PC-9 (cell line): ENCODE data around the gene CCDC69.

Source experiments
- EZH2 ChIP-seq: fragments of 200-600 bp; sonication (generic); IDR thresholded peaks from 2 replicates; pipeline ENCODE4 v1.8.0; 2017; ENCODE audit warnings: antibody characterized with exemption, low read depth
- TF ChIP-seq, protein P1 (sequence below): fragments of 200-600 bp; sonication (generic); conservative IDR thresholded peaks from 2 replicates; pipeline ENCODE4 v1.6.1; 2017; ENCODE audit warnings: mixed run types, antibody characterized with exemption, mild to moderate bottlenecking, moderate library complexity

DNA sequence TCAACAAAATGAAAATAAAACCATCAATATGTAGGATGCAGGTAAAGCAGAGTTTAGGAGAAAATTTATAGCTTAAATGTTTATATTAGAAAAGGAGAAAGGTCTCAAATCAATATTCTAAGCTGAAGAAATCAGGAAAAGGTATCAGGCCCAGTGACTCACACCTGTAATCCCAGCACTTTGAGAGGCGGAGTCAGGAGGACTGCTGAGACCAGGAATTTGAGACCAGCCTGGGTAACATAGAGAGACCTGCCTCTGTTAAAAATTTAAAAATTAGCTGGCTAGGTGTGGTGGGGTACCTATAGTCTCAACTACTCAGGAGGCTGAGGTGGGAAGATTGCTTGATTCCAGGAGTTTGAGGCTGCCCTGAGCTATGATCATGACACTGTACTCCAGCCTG, 32.2 kb downstream of the CCDC69 start:
- TF ChIP-seq, protein P1, sequence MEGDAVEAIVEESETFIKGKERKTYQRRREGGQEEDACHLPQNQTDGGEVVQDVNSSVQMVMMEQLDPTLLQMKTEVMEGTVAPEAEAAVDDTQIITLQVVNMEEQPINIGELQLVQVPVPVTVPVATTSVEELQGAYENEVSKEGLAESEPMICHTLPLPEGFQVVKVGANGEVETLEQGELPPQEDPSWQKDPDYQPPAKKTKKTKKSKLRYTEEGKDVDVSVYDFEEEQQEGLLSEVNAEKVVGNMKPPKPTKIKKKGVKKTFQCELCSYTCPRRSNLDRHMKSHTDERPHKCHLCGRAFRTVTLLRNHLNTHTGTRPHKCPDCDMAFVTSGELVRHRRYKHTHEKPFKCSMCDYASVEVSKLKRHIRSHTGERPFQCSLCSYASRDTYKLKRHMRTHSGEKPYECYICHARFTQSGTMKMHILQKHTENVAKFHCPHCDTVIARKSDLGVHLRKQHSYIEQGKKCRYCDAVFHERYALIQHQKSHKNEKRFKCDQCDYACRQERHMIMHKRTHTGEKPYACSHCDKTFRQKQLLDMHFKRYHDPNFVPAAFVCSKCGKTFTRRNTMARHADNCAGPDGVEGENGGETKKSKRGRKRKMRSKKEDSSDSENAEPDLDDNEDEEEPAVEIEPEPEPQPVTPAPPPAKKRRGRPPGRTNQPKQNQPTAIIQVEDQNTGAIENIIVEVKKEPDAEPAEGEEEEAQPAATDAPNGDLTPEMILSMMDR: no peak
- no peak for TF ChIP-seq EZH2
